ENCODE results near the gene CCDC13.
"Not testable (repeated sequence)": the region's sequence is repeated elsewhere in the genome, so short reads cannot be mapped to it uniquely, and the experiment has no call there.

Gene CCDC13

GRCh38 chr3:42772670-42773408, at the start of gene CCDC13:
Gene CCDC13, minus strand, starts transcription at chr3:42773253. Its CDS starts 14,908 bp downstream, at chr3:42758345.
- peak; percentile 90 for DNase-seq

GRCh38 chr3:42822828-42823227, 49.8 kb upstream of the CCDC13 start:
- no peak for DNase-seq

- no peak for DNase-seq
Observed at GRCh38 chr3:42820746-42821051, 47.6 kb upstream of the CCDC13 start.

- DNase-seq: no peak
Observed at GRCh38 chr3:42819351-42819965, 46.4 kb upstream of the CCDC13 start.

DNA sequence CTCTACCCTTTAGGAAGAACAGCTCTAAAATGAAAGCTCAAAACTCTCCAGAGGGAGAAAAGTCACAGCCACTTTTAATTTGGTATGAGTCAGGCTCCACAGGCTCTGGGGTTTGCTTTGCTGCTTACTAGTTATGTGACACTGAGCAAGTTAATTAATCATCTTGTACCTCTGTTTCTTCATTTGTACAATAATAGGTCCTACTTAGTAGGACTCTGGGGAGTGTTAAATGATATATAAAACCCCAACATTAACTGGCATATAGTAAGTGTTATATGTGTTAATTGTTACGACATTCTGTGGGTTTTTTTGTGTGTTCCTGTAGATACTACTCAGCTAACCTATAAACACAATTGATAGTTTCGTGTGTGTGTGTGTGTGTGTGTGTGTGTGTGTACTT, 42.8 kb upstream of the CCDC13 start:
- no peak for DNase-seq

- DNase-seq: no peak
Observed at GRCh38 chr3:42814914-42815507, 42.0 kb upstream of the CCDC13 start.

GRCh38 chr3:42814246-42814645, 41.2 kb upstream of the CCDC13 start:
- no peak for DNase-seq

- DNase-seq: not testable (repeated sequence)
Observed at GRCh38 chr3:42811118-42811883, 38.2 kb upstream of the CCDC13 start.

DNA sequence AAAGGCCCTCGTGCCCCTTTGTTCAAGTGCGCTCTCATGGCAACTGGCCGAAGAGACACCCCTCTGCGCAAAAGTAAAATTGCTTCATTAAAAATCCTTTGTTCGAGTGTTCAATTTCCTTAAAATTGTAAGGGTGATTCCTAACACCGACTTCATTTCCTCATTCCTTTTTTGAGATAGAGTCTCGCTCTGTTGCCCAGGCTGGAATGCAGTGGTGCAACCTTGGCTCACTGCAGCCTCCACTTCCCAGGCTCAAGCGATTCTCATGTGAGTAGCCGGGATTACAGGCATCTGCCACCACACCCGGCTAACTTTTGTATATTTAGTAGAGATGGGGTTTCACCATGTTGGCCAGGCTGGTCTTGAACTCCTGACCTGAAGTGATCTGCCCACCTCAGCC, 37.7 kb upstream of the CCDC13 start:
- not testable (repeated sequence) for DNase-seq

DNA sequence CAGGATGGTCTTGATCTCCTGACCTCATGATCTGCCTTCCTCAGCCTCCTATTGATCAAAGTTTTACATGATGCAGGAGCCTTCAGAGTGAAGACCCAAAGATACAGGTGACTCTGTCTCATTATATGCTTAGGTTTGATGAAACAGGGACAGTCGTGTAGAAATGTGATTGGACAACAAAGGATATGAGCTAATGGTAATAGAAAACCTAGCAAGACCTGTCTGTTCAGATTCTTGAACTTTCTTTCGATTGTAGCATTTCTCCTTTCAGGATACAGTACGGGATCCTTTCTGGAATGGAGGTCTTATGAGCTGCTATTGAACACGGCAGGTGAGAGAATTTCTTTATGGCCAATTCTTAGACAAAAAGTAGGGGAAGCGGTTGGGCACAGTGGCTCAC, 36.1 kb upstream of the CCDC13 start, which contains the start of gene ACKR2:
ACKR2 (plus strand) TSS at position 244 of the 400 bp plus-strand sequence. CDS start 55,058 bp downstream, outside the sequence.
- no peak for DNase-seq

DNA sequence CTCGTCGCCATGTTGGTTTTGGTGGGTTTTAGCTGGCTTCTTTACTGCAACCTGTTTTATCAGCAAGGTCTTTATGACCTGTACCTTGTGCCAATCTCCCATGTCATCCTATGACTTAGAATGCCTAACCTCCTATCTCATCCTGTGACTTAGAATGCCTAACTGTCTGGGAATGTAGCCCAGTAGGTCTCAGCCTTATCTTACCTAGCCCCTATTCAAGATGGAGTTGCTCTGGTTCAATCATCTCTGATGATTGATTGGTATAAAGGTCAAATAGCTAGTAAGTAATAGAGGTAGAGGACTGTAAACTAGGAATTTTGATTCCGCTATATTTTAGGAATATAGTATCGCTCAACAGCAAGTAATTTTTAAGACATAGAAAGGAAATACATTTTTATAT, 34.9 kb upstream of the CCDC13 start:
- no peak for DNase-seq

- DNase-seq: no peak
Observed at GRCh38 chr3:42805141-42805821, 32.2 kb upstream of the CCDC13 start.

DNA sequence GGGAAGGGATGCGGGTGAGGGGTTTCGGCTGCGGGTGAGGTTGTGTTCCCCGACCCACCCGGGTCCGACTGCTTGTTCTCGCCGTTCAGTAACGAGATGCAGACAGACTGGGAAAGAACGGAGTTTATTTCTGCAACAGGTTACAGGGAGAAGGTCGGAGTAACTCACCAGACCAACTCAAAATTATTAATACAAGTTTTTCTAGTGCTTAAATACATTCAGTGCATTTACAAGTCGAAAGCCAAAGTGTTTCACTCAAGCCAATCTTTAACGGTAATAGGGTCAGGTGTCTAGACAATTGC, 31.7 kb upstream of the CCDC13 start:
- DNase-seq: no peak

DNA sequence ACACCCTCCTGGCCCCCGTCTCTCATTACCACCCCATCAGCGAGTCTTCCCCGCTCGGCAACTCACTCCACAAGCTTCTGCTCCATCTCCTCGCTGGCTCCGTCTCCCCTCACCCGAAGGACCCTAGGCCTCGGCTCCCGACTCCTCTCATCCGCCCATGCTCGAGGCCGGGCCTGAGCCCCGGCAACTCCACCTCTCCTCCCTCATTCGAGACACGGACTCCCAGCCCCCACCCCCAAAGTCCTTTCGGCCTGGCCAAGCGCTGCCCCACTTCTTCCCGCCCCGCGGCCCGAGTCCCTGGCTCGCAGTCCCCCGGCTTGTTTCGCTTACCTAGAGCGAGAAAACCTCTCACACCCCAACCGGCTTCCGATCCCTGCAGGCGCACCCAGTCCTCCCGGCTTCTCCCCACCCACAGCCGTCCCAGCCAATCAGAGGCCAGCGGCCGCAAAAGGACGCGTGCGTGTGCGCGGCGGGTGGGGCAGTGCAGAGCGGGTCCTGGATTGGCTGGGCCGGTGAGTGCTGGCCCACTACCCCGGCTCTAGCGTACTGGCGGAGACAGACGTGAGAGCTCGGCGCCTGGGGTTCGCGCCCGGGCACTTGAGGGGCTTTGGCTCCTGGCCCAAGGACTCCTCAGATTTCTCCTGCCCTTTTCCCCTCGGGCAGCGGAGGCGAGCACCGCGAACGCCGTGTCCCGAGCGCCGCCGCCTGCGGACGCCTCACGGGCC, 31.2 kb upstream of the CCDC13 start, which contains the start of gene HIGD1A:
HIGD1A (minus strand) TSS at position 385 of the 725 bp plus-strand sequence. CDS start 10,237 bp downstream, outside the sequence.
- DNase-seq: peak; percentile 94

DNA sequence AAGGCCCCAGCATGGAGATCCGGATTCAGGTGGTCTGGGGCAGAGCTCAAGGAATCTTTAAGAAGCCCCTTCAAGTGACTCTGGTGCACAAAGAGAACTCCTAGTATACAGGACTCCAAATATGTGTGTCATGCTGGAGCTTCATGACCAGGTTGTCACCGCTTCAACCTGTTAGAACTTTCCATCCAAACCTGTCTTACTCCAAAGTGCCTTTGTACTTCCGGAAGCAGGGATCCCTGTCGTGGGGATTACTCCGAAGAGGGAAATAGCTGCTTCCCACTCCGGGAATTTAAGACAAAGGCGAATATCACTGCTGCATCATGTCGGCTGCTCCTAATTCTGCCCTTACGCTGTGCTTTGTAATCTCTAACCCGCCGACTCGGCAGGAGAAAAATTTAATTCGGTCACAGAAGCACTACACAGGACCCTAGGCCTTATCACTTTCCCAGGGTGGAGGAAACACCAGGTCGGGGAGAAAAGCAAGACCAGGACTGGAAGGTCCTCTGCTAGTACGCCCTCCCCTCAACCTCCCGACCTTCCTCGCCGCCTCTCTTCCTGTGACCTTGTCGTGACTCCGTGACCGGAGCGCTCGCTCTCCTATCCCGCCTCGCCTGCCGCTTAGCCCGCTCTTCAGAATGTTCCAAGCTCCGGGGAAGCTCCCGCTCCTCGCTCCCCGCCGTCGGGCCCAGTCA, 30.5 kb upstream of the CCDC13 start:
- DNase-seq: peak; percentile 39

DNA sequence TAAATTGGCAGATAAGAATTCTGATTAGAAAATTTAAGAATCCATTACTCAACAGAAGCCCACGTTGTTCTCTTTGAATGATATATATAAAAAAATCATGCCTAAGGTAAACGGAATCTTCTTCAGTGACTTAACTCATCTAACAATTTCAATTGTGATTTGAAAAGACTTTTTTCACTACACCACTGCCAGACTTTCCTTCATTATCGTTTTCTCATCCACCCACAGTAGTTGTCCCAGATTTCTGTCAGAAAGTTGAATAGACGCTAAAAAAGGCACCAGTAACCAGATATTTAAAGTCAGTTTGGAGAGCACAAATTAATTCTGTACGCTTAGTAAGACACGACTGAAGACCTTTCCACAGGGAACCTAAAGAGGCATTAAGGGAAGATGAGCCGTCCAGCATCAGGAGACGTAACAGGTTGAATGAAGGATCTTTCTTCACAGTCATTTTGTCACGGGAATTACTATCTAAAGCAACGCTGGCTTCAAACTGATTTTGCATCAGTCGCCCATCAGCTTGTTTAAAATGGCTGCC, 29.9 kb upstream of the CCDC13 start:
- DNase-seq: no peak

- DNase-seq: no peak
Observed at GRCh38 chr3:42801784-42802183, 28.7 kb upstream of the CCDC13 start.

DNA sequence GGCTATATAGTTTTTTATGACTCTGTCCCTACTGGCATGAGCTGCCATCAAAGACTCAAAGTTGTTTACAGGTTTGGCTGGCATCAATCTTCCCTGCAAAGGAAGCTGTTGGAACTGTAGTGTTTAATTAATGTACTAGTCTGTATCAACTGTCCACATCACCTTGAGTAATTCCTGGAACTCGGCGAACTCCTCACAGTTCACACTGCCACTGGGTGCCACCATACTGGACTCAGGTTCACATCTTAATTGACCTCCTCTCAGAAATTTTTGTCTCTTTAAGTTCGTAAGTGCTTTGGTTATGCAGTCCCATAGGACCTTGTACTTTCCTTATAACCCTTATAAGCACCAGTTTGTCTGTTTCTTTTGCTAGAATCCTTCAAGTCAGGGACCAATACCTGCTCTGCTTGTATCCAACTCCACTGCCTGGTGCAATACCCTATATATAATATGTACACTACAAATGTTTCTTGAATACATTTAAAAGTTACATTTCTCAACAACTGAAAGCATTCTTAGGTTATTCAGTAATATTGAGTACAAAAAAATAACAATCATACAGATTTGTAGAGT, 28.1 kb upstream of the CCDC13 start:
- DNase-seq: no peak

DNA sequence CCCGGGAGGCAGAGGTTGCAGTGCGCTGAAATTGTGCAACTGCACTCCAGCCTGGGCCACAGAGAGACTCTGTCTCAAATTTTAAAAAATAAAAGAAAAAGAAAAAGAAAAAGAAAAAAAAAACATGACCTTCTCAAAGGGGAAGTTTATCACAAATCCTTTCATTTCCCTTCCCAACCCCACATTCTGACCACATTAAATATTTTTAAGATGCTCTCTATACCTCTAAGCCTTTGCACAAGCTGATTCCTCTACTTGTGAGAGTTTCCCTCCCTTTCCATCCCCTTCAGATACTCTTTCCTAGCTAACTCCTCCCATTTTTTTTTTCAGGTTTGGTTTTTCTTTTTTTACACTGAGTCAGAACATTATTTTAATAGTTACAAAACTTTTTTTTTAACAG, 27.2 kb upstream of the CCDC13 start:
- no peak for DNase-seq

DNA sequence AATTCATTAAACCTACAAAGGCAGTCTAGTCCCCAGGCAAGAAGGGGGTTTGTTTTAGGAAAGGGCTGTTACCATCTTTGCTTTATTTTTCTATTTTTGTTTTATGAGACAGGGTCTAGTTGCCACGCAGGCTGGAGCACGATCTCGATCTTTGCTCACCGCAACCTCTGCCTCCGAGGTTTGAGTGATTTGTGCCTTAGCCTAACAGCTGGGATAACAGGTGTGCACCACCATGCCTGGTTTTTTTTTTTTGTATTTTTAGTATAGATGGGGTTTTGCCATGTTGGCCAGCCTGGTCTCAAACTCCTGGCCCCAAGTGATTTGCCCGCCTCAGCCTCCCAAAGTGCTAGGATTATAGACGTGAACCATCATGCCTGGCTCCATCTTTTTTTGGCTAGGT, 26.3 kb upstream of the CCDC13 start:
- no peak for DNase-seq

GRCh38 chr3:42796332-42796885, 23.4 kb upstream of the CCDC13 start:
- DNase-seq: no peak

All from CD4-positive, alpha-beta T cell treated with Interleukin-10 for 1 hour (primary cell).